ENCODE measurements around the gene HSFX3. TPM values are rescaled to one million over a fixed set of nuclear protein-coding genes. Genes with fewer than 3 reads are reported as not detected.

Gene HSFX3
- total RNA-seq, 1 donor from 2014 or later: not detected

- H3K27me3 Mint-ChIP-seq (ENCODE audit: unreplicated experiment): no peaks in the 10 kb centered on the region
- TF ChIP-seq, protein P1, sequence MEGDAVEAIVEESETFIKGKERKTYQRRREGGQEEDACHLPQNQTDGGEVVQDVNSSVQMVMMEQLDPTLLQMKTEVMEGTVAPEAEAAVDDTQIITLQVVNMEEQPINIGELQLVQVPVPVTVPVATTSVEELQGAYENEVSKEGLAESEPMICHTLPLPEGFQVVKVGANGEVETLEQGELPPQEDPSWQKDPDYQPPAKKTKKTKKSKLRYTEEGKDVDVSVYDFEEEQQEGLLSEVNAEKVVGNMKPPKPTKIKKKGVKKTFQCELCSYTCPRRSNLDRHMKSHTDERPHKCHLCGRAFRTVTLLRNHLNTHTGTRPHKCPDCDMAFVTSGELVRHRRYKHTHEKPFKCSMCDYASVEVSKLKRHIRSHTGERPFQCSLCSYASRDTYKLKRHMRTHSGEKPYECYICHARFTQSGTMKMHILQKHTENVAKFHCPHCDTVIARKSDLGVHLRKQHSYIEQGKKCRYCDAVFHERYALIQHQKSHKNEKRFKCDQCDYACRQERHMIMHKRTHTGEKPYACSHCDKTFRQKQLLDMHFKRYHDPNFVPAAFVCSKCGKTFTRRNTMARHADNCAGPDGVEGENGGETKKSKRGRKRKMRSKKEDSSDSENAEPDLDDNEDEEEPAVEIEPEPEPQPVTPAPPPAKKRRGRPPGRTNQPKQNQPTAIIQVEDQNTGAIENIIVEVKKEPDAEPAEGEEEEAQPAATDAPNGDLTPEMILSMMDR (IDR thresholded peaks at IDR 0.05; ENCODE audit: partially characterized antibody, unreplicated experiment): no peak
- no peak overlapping the region for H3K4me3 Mint-ChIP-seq (ENCODE audit: unreplicated experiment)
- H3K27ac Mint-ChIP-seq (ENCODE audit: unreplicated experiment): no peak overlapping the region
- no peaks in the 10 kb centered on the region for H3K36me3 Mint-ChIP-seq (ENCODE audit: unreplicated experiment)
- no peaks in the 10 kb centered on the region for H3K9me3 Mint-ChIP-seq (ENCODE audit: unreplicated experiment)
- DNase-seq: no peak
- no peaks in the 10 kb centered on the region for H3K4me1 Mint-ChIP-seq (ENCODE audit: low read depth, unreplicated experiment)
Measured at GRCh38 chrX:149516604-149517003, 33.1 kb downstream of the HSFX3 start.

- no peaks in the 10 kb centered on the region for H3K9me3 Mint-ChIP-seq (ENCODE audit: unreplicated experiment)
- TF ChIP-seq, protein P1 (IDR thresholded peaks at IDR 0.05; ENCODE audit: partially characterized antibody, unreplicated experiment): no peak
Measured at GRCh38 chrX:149515954-149516602, 33.6 kb downstream of the HSFX3 start.

GRCh38 chrX:149513825-149514428, 35.8 kb downstream of the HSFX3 start:
- Mint-ChIP-seq H3K4me3 (ENCODE audit: unreplicated experiment) (no peak overlapping the region), H3K36me3 (ENCODE audit: unreplicated experiment) (no peaks in the 10 kb centered on the region), H3K27ac (ENCODE audit: unreplicated experiment) (no peak overlapping the region), H3K4me1 (ENCODE audit: low read depth, unreplicated experiment) (no peaks in the 10 kb centered on the region), H3K9me3 (ENCODE audit: unreplicated experiment) (no peaks in the 10 kb centered on the region), H3K27me3 (ENCODE audit: unreplicated experiment) (no peaks in the 10 kb centered on the region)
- TF ChIP-seq, protein P1 (IDR thresholded peaks at IDR 0.05; ENCODE audit: partially characterized antibody, unreplicated experiment): no peak
- no peak for DNase-seq

More at GRCh38 chrX:149515954-149516602, 33.6 kb downstream of the HSFX3 start:
- Mint-ChIP-seq H3K27ac (ENCODE audit: unreplicated experiment) (no peak overlapping the region), H3K4me3 (ENCODE audit: unreplicated experiment) (no peak overlapping the region), H3K4me1 (ENCODE audit: low read depth, unreplicated experiment) (no peaks in the 10 kb centered on the region), H3K27me3 (ENCODE audit: unreplicated experiment) (no peaks in the 10 kb centered on the region), H3K36me3 (ENCODE audit: unreplicated experiment) (no peaks in the 10 kb centered on the region)
- DNase-seq: no peak

GRCh38 chrX:149512225-149512885, 37.4 kb downstream of the HSFX3 start:
- TF ChIP-seq, protein P1 (IDR thresholded peaks at IDR 0.05; ENCODE audit: partially characterized antibody, unreplicated experiment): peak; percentile 61
- H3K4me1 Mint-ChIP-seq (ENCODE audit: low read depth, unreplicated experiment): no peaks in the 10 kb centered on the region
- no peak overlapping the region for H3K27ac Mint-ChIP-seq (ENCODE audit: unreplicated experiment)
- H3K4me3 Mint-ChIP-seq (ENCODE audit: unreplicated experiment): no peak overlapping the region
- peaks cover 2% of the 10 kb centered on the region for H3K27me3 Mint-ChIP-seq (ENCODE audit: unreplicated experiment)
- no peaks in the 10 kb centered on the region for H3K36me3 Mint-ChIP-seq (ENCODE audit: unreplicated experiment)
- no peaks in the 10 kb centered on the region for H3K9me3 Mint-ChIP-seq (ENCODE audit: unreplicated experiment)
- peak; percentile 51 for DNase-seq

- H3K4me1 Mint-ChIP-seq (ENCODE audit: low read depth, unreplicated experiment): no peaks in the 10 kb centered on the region
- H3K4me3 Mint-ChIP-seq (ENCODE audit: unreplicated experiment): no peak overlapping the region
- no peak overlapping the region for H3K27ac Mint-ChIP-seq (ENCODE audit: unreplicated experiment)
- peaks cover 2% of the 10 kb centered on the region for H3K27me3 Mint-ChIP-seq (ENCODE audit: unreplicated experiment)
- no peaks in the 10 kb centered on the region for H3K36me3 Mint-ChIP-seq (ENCODE audit: unreplicated experiment)
- no peak for DNase-seq
- H3K9me3 Mint-ChIP-seq (ENCODE audit: unreplicated experiment): no peaks in the 10 kb centered on the region
- TF ChIP-seq, protein P1 (IDR thresholded peaks at IDR 0.05; ENCODE audit: partially characterized antibody, unreplicated experiment): no peak
Measured at GRCh38 chrX:149511081-149511480, 38.6 kb downstream of the HSFX3 start.

All from glutamatergic neuron (in vitro differentiated cells).